Measurements from ENCODE around the gene UNC119. TPM values are rescaled to one million over a fixed set of nuclear protein-coding genes. Genes with fewer than 3 reads are reported as not detected.

UNC119 gene
- polyA plus RNA-seq, 1 donor (not counting 4 experiments of a cell fraction or from before 2014, with no cell fraction given) = 60.0 TPM

- H3K4me2 ChIP-seq (ENCODE audit: control insufficient read depth, extremely low read depth, insufficient read depth, low read depth, low read length) = no peak overlapping the region
- no peak for TF ChIP-seq EZH2 (IDR thresholded peaks at IDR 0.05; ENCODE audit: low read length)
- TF ChIP-seq CTCF (optimal IDR thresholded peaks at IDR 0.05 in 1 of 3, IDR thresholded peaks at IDR 0.05 in 1 of 3, conservative IDR thresholded peaks at IDR 0.05 in 1 of 3; ENCODE audit: extremely low read depth in 1 of 3, insufficient read depth in 2 of 3, low read length in 3 of 3) = no peak
- H3K27ac ChIP-seq (ENCODE audit: control insufficient read depth, insufficient read depth, low read length) = no peak overlapping the region
- dilution Hi-C loops (cut with MboI; ENCODE audit: extremely low pct_ligation_motif_present, low sequenced_read_pairs) = no loop called here
- no peaks in the 10 kb centered on the region for H3K9me1 ChIP-seq (ENCODE audit: control insufficient read depth, extremely low read depth, insufficient read depth, low read length)
- no peak for DNase-seq (ENCODE audit: low read depth, low spot score)
- no peak overlapping the region for H2AFZ ChIP-seq (ENCODE audit: control insufficient read depth, low read length)
- H3K9ac ChIP-seq (ENCODE audit: control insufficient read depth, extremely low read depth, insufficient read depth, low read length) = no peak overlapping the region
- H3K4me1 ChIP-seq (ENCODE audit: control insufficient read depth, extremely low read depth, insufficient read depth, low read length) = peaks cover 14% of the 10 kb centered on the region
- FAIRE-seq = no peak
- no peaks in the 10 kb centered on the region for H3K79me2 ChIP-seq (ENCODE audit: control insufficient read depth, insufficient read depth, low read length)
- H3K27me3 ChIP-seq (ENCODE audit: control insufficient read depth, extremely low read depth, insufficient read depth, low read length) = peaks cover 8% of the 10 kb centered on the region
- H3K9me3 ChIP-seq (ENCODE audit: control insufficient read depth, low read depth, low read length) = no peaks in the 10 kb centered on the region
- H3K36me3 ChIP-seq (ENCODE audit: control insufficient read depth in 2 of 2, extremely low read depth in 1 of 2, insufficient read depth in 2 of 2, low read length in 2 of 2) = no peaks in the 10 kb centered on the region
- H4K20me1 ChIP-seq (ENCODE audit: control insufficient read depth, extremely low read depth, insufficient read depth, low read length) = no peaks in the 10 kb centered on the region
- no peak overlapping the region for H3K4me3 ChIP-seq (ENCODE audit: control insufficient read depth in 2 of 3, extremely low read depth in 1 of 3, insufficient read depth in 2 of 3, low read depth in 1 of 3, low read length in 3 of 3)
Observed at GRCh38 chr17:28534740-28535375, 17.6 kb downstream of the UNC119 start.

- H3K4me1 ChIP-seq (ENCODE audit: control insufficient read depth, extremely low read depth, insufficient read depth, low read length) = peaks cover 16% of the 10 kb centered on the region
- H3K4me3 ChIP-seq (ENCODE audit: control insufficient read depth in 2 of 3, extremely low read depth in 1 of 3, insufficient read depth in 2 of 3, low read depth in 1 of 3, low read length in 3 of 3) = no peak overlapping the region
- H3K27me3 ChIP-seq (ENCODE audit: control insufficient read depth, extremely low read depth, insufficient read depth, low read length) = peaks cover 8% of the 10 kb centered on the region
- no peak overlapping the region for H3K27ac ChIP-seq (ENCODE audit: control insufficient read depth, insufficient read depth, low read length)
- no peaks in the 10 kb centered on the region for H3K36me3 ChIP-seq (ENCODE audit: control insufficient read depth in 2 of 2, extremely low read depth in 1 of 2, insufficient read depth in 2 of 2, low read length in 2 of 2)
- FAIRE-seq (peak; percentile 92), DNase-seq (ENCODE audit: low read depth, low spot score) (peak; percentile 66)
- no peaks in the 10 kb centered on the region for H3K9me3 ChIP-seq (ENCODE audit: control insufficient read depth, low read depth, low read length)
- peaks cover 5% of the 10 kb centered on the region for H4K20me1 ChIP-seq (ENCODE audit: control insufficient read depth, extremely low read depth, insufficient read depth, low read length)
- no peaks in the 10 kb centered on the region for H3K9me1 ChIP-seq (ENCODE audit: control insufficient read depth, extremely low read depth, insufficient read depth, low read length)
- TF ChIP-seq CTCF (optimal IDR thresholded peaks at IDR 0.05 in 1 of 3, IDR thresholded peaks at IDR 0.05 in 1 of 3, conservative IDR thresholded peaks at IDR 0.05 in 1 of 3; ENCODE audit: extremely low read depth in 1 of 3, insufficient read depth in 2 of 3, low read length in 3 of 3) = peak in 1 of 3 experiments; percentile 4
- TF ChIP-seq EZH2 (IDR thresholded peaks at IDR 0.05; ENCODE audit: low read length) = no peak
- no peaks in the 10 kb centered on the region for H3K79me2 ChIP-seq (ENCODE audit: control insufficient read depth, insufficient read depth, low read length)
- H3K4me2 ChIP-seq (ENCODE audit: control insufficient read depth, extremely low read depth, insufficient read depth, low read depth, low read length) = peak overlapping the region; percentile 54
- dilution Hi-C loops (cut with MboI; ENCODE audit: extremely low pct_ligation_motif_present, low sequenced_read_pairs) = no loop called here
- H3K9ac ChIP-seq (ENCODE audit: control insufficient read depth, extremely low read depth, insufficient read depth, low read length) = peak overlapping the region; percentile 9
- H2AFZ ChIP-seq (ENCODE audit: control insufficient read depth, low read length) = no peak overlapping the region
Observed at GRCh38 chr17:28533091-28533807, 19.2 kb downstream of the UNC119 start.
